ENCODE measurements around the gene HOMER3.

DNA sequence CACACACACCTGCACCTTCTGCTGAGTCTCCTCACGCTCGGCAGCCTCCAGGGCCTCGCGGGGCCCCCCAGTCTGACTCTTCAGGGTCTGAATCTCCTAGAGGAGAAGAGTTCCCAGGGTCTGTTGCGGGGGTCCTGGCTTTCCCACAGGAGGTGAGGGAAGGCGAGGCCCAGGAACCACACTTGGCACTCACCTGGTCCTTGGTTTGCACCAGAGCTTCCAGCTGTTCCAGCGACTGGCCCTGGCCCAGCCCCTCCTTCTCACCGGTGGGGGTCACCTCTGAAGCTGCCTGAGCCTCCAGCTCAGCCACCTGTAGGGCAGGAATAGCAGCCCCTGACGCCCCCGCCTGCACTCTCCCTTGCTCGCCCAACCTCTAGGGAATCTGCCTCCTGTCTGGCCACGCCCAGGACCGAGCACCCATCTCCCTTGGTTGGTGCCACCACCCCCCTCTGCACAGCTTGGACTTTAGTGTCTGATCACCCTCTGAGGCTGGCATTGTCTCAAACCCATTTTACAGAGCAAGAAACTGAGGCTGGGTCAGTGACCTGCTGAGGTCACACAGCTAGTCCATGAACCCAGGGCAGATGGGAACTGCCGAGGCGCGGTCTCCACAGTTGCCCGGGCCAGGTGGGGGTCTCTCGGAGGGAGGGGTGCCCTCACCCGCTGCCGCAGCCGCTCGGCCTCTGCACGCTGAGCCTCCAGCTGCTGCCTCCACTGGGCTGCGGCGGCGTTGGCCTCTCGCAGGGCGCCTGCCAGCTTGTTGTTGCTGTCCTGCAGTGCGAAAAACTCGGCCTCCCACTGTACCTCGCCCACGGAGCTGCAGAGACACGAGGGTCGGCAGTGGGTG lies 9.5 kb downstream of the HOMER3 start:
- TF ChIP-seq POLR2A (IDR thresholded peaks at IDR 0.05; ENCODE audit: low read depth, low read length) (no peak), POLR2AphosphoS5 (IDR thresholded peaks at IDR 0.05; ENCODE audit: low read depth, low read length) (no peak)
